Activated CD4-positive, alpha-beta T cell treated with anti-CD3 and anti-CD28 coated beads, Interleukin-2, amount 10 ng/mL, durations not matched to agents 7 days and 5 days (primary cell): Measurements from ENCODE around the gene SOAT1. TPM values are rescaled to one million over a fixed set of nuclear protein-coding genes. Genes with fewer than 3 reads are reported as not detected.
A peak's percentile ranks its signal among the peaks of the same experiment; 100 is the strongest.

Experiments
- CTCF ChIA-PET: fragments of 350-600 bp; sonication (Branson Sonifier 250); formaldehyde crosslinking; loops from one replicate; lab custom pipeline; 2021; ENCODE audit warnings: antibody characterized with exemption; lab: Charles Lee
- POLR2A ChIA-PET: fragments of 350-600 bp; sonication (Branson Sonifier 250); formaldehyde crosslinking; loops from one replicate; lab custom pipeline; 2021; ENCODE audit warnings: antibody characterized with exemption; lab: Charles Lee
- DNase-seq: peaks from one replicate; pipeline ENCODE4 v3.0.0-alpha.2; 2020
- H3K27ac Mint-ChIP-seq: one replicate; pipeline ENCODE4 v1.8.0; 2021; ENCODE audit warnings: mild to moderate bottlenecking, moderate library complexity, mixed read lengths
- H3K27me3 Mint-ChIP-seq: one replicate; pipeline ENCODE4 v1.8.0; 2021; ENCODE audit warnings: mixed read lengths
- H3K36me3 Mint-ChIP-seq: one replicate; pipeline ENCODE4 v1.8.0; 2021; ENCODE audit warnings: low read depth, mixed read lengths
- H3K4me1 Mint-ChIP-seq: one replicate; pipeline ENCODE4 v1.8.0; 2021; ENCODE audit warnings: mixed read lengths
- H3K4me3 Mint-ChIP-seq: one replicate; pipeline ENCODE4 v1.8.0; 2021; ENCODE audit warnings: mild to moderate bottlenecking, moderate library complexity, mixed read lengths
- H3K9me3 Mint-ChIP-seq: one replicate; pipeline ENCODE4 v1.8.0; 2021; ENCODE audit warnings: mixed read lengths
- total RNA-seq, 2 experiments: library from RNA; stranded (reverse); gene quantifications; one replicate each; pipeline ENCODE4 v1.2.3, GENCODE V29; 2021

SOAT1 gene
- total RNA-seq, 2 experiments from 2014 or later: 62.3 to 68.9 TPM

DNA sequence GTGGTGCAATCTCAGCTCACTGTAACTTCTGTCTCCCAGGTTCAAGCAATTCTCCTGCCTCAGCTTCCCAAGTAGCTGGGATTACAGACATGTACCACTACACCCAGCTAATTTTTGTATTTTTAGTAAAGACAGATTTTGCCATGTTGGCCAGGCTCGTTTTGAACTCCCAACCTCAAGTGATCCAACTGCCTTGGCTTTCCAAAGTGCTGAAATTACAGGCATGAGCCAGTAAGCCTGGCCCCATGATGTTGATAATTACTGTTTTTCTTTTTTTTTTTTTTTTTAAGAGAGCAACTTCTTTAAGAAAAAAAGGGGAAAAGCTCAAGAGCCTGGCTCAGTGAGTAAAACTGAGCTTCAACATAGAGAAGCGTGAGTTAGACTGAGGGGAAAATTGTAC lies 9.6 kb upstream of the SOAT1 start:
- H3K27ac Mint-ChIP-seq: no peak overlapping the region
- ChIA-PET POLR2A (no interaction called here), CTCF (interaction anchor here (0.9 kb wide), 1 partner anchor 33 kb away, joined by 3 read pairs; no protein-coding TSS in a partner anchor)
- no peak for DNase-seq
- no peaks in the 10 kb centered on the region for H3K4me1 Mint-ChIP-seq
- H3K27me3 Mint-ChIP-seq: no peaks in the 10 kb centered on the region
- H3K4me3 Mint-ChIP-seq: no peak overlapping the region
- H3K36me3 Mint-ChIP-seq: no peaks in the 10 kb centered on the region
- H3K9me3 Mint-ChIP-seq: peaks cover 7% of the 10 kb centered on the region

DNA sequence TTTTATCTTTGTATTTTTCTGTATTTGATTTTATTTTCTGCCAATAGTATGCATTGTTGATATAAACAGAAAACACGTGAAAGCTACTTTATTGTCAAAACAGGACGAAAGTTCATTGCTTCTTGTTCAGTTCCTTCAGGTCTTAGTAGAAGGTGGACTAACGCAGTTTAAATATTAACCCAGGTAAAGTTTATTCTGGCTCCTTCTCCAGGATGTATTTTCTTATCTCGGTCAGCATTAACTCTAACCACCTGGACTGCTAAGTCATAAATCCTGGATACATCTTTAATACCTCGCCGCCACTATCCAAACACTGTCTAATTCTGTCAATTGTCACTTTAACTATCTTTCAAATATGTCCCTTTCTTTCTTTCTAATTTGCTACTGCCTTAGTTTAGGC lies 5.7 kb upstream of the SOAT1 start:
- ChIA-PET CTCF (no interaction called here), POLR2A (no interaction called here)
- Mint-ChIP-seq H3K27ac (no peak overlapping the region), H3K4me1 (peaks cover 6% of the 10 kb centered on the region), H3K27me3 (no peaks in the 10 kb centered on the region), H3K9me3 (no peaks in the 10 kb centered on the region), H3K4me3 (no peak overlapping the region), H3K36me3 (no peaks in the 10 kb centered on the region)
- no peak for DNase-seq

DNA sequence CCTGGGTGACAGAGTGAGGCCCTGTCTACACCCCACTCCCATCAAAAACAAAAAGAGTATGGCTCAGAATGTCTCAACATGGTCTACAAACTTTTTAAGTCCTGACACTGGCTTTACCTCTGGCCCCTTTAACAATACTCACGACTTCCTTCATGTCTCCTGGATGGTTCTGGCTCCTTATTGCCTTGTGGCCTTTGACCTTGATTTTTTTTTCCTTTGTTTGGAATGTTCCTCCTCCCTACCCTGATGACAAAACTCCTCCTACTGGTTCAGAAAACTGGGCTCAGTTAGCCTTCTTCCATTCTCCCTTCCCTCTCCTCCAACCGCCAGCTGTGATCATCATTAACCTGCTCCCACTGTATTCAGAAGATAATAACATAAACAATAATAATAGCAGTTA lies 4.6 kb upstream of the SOAT1 start:
- Mint-ChIP-seq H3K9me3 (no peaks in the 10 kb centered on the region), H3K27ac (no peak overlapping the region), H3K4me3 (no peak overlapping the region), H3K36me3 (no peaks in the 10 kb centered on the region), H3K4me1 (peaks cover 12% of the 10 kb centered on the region), H3K27me3 (no peaks in the 10 kb centered on the region)
- ChIA-PET POLR2A (interaction anchor here (0.7 kb wide), 1 partner anchor 50 kb away, joined by 8 read pairs; no protein-coding TSS in a partner anchor), CTCF (interaction anchor here (0.6 to 0.7 kb wide), 2 partner anchors 10 to 37 kb away, joined by 3 read pairs; no protein-coding TSS in a partner anchor)
- no peak for DNase-seq

DNA sequence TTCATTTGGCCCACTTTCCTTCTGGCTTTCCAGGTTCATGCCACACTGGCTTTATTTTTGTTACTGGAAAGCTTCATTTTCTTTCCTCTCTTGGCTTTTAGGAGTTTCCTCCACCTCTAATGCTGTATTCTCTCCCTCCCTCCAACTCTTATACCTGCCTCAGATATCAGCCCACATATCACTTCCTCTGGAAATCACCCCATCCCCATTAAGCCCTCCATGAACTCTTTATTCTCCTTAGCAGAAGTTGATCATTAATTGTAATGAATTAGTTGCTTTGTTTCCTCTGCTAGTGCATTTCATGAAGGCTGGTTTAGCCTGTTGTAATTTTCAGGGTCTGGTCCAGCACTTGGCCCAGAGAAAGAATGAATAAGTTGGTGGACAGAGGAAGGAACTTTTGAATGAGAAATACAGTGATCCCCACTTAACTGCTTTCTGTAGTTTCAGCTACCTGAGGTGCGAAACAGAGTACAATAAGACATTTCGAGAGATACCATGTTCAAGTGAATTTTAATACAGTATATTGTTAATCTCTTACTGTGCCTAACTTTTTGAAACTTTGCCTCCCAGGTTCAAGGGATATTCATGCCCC lies 1.7 kb downstream of the SOAT1 start:
- H3K36me3 Mint-ChIP-seq: peaks cover 27% of the 10 kb centered on the region
- no peaks in the 10 kb centered on the region for H3K27me3 Mint-ChIP-seq
- H3K4me3 Mint-ChIP-seq: peak overlapping the region; percentile 92
- no peak for DNase-seq
- no peaks in the 10 kb centered on the region for H3K9me3 Mint-ChIP-seq
- ChIA-PET POLR2A (interaction anchor here (0.5 to 0.6 kb wide), 2 partner anchors 13 to 266 kb away, joined by 3 to 9 read pairs; no protein-coding TSS in a partner anchor), CTCF (no interaction called here)
- H3K4me1 Mint-ChIP-seq: peaks cover 59% of the 10 kb centered on the region
- H3K27ac Mint-ChIP-seq: peak overlapping the region; percentile 96

DNA sequence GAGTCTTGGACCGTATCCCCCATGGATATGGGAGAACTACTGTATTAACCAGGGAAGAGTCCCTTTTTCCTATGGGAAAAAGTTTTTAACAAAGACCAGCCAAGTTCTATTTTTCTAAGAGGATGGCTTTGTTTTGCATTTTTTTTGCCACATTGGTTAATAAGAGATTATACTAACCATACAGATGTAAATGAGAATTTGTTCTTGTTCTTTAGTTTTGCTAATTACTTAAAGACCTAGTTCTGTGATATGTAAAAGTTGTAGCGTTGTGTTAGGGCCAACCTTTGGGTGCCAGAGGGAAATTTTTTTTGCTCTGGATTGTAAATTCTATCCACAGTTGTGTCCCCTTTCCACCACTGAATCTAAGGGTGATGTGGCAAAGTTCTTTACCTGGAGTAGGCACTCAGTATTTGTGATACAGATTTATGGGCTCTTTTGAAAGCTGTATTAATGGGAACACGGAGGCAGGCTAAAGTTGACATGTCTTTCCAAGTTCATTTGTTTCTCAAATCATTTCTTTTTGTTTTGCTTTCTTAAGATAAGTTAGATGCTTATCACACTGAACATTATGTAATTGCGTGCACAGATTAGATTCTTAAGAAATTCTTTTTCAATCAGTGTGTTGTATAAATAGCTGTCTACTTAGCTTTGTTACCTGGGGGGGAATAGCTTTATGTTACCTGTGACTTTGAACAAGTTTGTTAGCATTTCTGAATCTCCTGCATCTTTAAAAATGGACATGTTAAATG lies 2.9 kb downstream of the SOAT1 start:
- H3K36me3 Mint-ChIP-seq: peaks cover 30% of the 10 kb centered on the region
- no peaks in the 10 kb centered on the region for H3K9me3 Mint-ChIP-seq
- H3K27me3 Mint-ChIP-seq: no peaks in the 10 kb centered on the region
- H3K27ac Mint-ChIP-seq: peak overlapping the region; percentile 79
- ChIA-PET CTCF (interaction anchor here (1.1 to 1.3 kb wide), 2 partner anchors 9 to 69 kb away, joined by 3 read pairs; partner anchors contain the start of gene AXDND1), POLR2A (no interaction called here)
- H3K4me1 Mint-ChIP-seq: peaks cover 67% of the 10 kb centered on the region
- no peak for DNase-seq
- H3K4me3 Mint-ChIP-seq: peak overlapping the region; percentile 42

DNA sequence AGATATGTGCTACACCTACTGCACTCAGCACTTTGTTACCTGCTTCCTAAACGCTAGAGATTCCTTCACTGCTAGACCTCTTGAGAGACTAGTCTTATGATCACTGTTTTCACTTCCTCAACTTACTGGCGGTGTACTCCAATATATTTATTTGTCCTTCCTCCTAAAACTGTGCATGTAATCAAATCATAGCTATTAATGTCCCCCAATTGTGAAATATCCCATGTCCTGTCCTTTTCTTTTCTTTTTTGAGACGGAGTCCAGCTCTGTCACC lies 3.4 kb downstream of the SOAT1 start:
- Mint-ChIP-seq H3K27ac (peak overlapping the region; percentile 79), H3K4me1 (peaks cover 72% of the 10 kb centered on the region), H3K9me3 (no peaks in the 10 kb centered on the region), H3K36me3 (peaks cover 30% of the 10 kb centered on the region), H3K4me3 (peak overlapping the region; percentile 25), H3K27me3 (no peaks in the 10 kb centered on the region)
- POLR2A ChIA-PET: no interaction called here
- CTCF ChIA-PET: interaction anchor here (1.1 to 1.3 kb wide), 2 partner anchors 9 to 68 kb away, joined by 3 read pairs; partner anchors contain the start of gene AXDND1
- DNase-seq: no peak

DNA sequence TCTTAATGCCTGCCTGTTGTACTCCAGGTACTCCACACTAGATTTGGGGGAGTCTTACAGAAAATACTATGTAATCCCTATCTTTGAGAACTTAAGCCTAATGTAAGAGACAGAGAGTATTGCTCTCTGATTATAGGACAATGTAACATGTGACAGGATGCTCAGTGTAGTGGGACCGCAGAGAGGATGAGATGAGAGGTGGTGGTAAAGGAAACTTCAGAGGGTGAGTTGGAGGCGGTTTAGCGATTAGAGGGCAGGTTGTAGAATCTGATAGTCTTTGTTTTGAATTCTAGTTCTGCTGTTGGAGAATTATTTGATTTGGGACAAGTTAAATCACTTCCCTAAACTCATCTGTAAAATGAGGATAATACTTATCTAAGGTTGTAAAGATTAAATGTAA lies 5.4 kb downstream of the SOAT1 start:
- Mint-ChIP-seq H3K27ac (peak overlapping the region; percentile 81), H3K27me3 (no peaks in the 10 kb centered on the region), H3K4me1 (peaks cover 71% of the 10 kb centered on the region), H3K4me3 (peak overlapping the region; percentile 6), H3K9me3 (no peaks in the 10 kb centered on the region), H3K36me3 (peaks cover 47% of the 10 kb centered on the region)
- CTCF ChIA-PET: interaction anchor here (0.6 kb wide), 1 partner anchor 10 kb away, joined by 3 read pairs; no protein-coding TSS in a partner anchor
- DNase-seq: peak; percentile 71
- POLR2A ChIA-PET: no interaction called here

DNA sequence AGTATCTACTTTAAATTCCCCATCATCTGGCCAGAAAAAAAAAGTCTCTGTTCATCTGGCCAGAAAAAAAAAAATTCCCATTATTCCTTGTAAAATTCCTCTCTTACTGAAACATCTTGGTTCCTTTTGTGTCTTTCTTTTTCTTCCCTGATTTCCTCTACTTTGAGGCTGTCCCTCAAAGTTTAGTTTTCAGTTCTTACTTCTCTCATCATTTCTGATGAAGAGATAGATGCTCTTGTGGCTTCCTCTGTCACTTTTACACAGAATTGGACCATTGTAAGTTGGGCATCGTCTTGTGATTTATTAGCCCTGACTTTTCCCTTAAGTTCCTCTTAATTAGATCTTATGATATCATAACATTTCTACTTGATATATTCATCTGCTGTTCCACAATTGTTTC lies 6.5 kb downstream of the SOAT1 start:
- H3K9me3 Mint-ChIP-seq: no peaks in the 10 kb centered on the region
- H3K4me3 Mint-ChIP-seq: peak overlapping the region; percentile 18
- H3K36me3 Mint-ChIP-seq: peaks cover 52% of the 10 kb centered on the region
- peaks cover 71% of the 10 kb centered on the region for H3K4me1 Mint-ChIP-seq
- ChIA-PET CTCF (no interaction called here), POLR2A (no interaction called here)
- H3K27me3 Mint-ChIP-seq: no peaks in the 10 kb centered on the region
- peak overlapping the region; percentile 63 for H3K27ac Mint-ChIP-seq
- DNase-seq: no peak

DNA sequence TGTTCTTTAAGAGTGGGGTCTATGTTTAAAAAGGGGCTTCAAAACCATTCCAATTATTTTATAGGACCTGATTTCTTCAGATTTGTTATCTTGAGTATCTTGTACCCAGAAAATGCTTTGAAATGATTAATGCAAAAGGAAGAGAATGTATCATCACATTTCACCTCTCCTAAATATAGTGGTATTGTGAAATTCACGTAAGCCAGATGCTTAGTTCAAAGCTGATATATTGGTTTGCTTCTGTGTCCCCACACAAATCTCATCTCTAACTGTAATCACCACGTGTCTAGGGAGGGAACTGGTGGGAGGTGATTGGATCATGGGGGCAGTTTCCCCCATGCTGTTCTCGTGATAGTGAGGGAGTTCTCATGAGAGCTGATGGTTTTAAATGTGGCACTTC lies 8.5 kb downstream of the SOAT1 start:
- ChIA-PET CTCF (interaction anchor here (1.7 kb wide), 1 partner anchor 9 kb away, joined by 4 read pairs; no protein-coding TSS in a partner anchor), POLR2A (no interaction called here)
- no peak for DNase-seq
- Mint-ChIP-seq H3K4me3 (no peak overlapping the region), H3K4me1 (peaks cover 61% of the 10 kb centered on the region), H3K36me3 (peaks cover 55% of the 10 kb centered on the region), H3K27ac (no peak overlapping the region), H3K27me3 (no peaks in the 10 kb centered on the region), H3K9me3 (no peaks in the 10 kb centered on the region)

DNA sequence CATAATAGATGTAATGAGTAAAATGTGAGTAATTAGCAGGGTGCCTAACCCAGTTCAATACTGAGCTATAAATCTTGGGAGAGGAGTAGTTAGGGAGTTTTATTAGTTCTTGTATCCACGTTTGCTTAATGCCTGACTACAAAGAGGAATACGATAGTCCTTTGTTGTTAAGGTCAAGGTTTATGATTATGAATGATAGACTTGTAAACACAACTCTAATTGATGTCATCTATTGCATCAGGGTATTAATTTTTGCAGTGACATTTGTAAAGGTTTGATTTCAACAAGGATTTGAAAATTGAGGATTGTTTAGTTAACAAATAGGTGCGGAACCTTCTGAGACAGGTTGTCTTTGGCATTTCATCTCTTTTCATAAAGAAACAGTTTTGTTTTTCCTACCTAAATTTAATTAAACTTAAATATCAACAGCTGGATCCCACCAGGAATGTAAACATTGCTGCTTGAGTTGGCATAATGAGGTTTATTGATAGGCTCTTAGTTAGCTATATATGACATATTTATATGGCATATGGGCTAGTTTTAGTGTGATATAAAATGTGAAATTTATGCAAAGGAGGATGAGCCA lies 9.7 kb downstream of the SOAT1 start:
- peaks cover 52% of the 10 kb centered on the region for H3K4me1 Mint-ChIP-seq
- POLR2A ChIA-PET: no interaction called here
- no peak for DNase-seq
- H3K4me3 Mint-ChIP-seq: no peak overlapping the region
- no peaks in the 10 kb centered on the region for H3K27me3 Mint-ChIP-seq
- CTCF ChIA-PET: interaction anchor here (0.6 to 1.7 kb wide), 2 partner anchors 10 to 55 kb away, joined by 4 read pairs; no protein-coding TSS in a partner anchor
- no peaks in the 10 kb centered on the region for H3K9me3 Mint-ChIP-seq
- H3K36me3 Mint-ChIP-seq: peaks cover 57% of the 10 kb centered on the region
- no peak overlapping the region for H3K27ac Mint-ChIP-seq

DNA sequence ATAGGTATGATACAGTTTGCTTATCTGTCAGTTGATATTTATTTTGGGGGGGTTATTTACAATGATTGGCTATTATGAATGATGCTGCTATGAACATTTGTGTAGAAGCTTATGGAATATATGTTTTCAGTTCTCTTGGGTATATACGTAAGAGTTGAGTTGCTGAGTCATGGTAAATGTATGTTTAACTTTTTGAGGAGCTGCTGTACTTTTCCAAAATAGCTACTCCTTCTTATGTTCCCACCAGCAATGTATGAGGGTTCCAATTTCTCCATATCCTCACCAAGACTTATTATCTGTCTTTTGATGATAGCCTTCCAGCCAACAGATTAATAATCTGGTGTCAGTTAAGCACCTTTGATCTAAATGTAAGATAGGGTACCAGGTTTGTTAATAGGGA lies 11.9 kb downstream of the SOAT1 start:
- H3K9me3 Mint-ChIP-seq: no peaks in the 10 kb centered on the region
- no peak for DNase-seq
- peaks cover 57% of the 10 kb centered on the region for H3K36me3 Mint-ChIP-seq
- peaks cover 32% of the 10 kb centered on the region for H3K4me1 Mint-ChIP-seq
- no peak overlapping the region for H3K4me3 Mint-ChIP-seq
- H3K27ac Mint-ChIP-seq: no peak overlapping the region
- no peaks in the 10 kb centered on the region for H3K27me3 Mint-ChIP-seq
- CTCF ChIA-PET: interaction anchor here (1.2 kb wide), 1 partner anchor 9 kb away, joined by 3 read pairs; no protein-coding TSS in a partner anchor
- POLR2A ChIA-PET: no interaction called here

DNA sequence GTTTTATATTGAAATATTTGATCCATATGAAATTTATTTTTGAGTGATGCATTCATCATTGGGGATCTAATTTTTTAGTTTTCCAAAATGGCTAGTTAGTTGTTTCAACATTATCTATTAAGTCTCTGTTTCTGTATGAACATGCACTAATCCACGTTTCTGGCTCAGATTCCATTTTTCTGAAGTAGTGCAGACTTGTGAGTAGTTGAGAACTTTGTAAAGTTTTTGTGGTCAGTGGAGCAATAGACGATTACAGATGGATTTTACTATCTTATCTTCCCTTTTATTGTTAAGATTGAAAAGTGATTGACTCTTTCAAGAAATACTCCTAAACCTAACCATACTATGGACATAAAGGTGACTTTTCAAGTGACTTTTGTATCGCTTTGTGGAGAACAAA lies 16.7 kb downstream of the SOAT1 start:
- DNase-seq: no peak
- Mint-ChIP-seq H3K27me3 (no peaks in the 10 kb centered on the region), H3K4me3 (no peak overlapping the region), H3K36me3 (peaks cover 50% of the 10 kb centered on the region), H3K4me1 (peaks cover 8% of the 10 kb centered on the region), H3K9me3 (no peaks in the 10 kb centered on the region), H3K27ac (no peak overlapping the region)
- POLR2A ChIA-PET: interaction anchor here (0.6 kb wide), 1 partner anchor 439 kb away, joined by 7 read pairs; no protein-coding TSS in a partner anchor
- CTCF ChIA-PET: no interaction called here

DNA sequence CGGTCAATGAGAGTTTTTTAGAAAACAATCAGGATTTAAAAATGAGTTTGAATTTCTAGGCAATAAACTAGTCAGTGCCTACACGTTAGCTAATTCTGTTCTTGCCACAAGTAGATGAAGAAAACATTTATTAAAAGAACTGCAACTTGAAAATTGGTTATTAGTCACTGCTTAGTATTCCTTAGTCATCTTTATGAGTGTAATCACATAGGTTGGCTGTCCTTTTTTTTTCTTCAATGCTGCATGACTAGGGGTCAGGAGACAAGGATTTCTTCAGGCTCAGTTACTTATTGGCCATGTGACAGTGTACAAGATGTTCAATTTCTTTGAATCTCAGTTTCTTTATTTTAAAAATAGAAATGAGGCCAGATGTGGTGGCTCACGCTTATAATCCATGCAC lies 17.1 kb downstream of the SOAT1 start:
- peaks cover 45% of the 10 kb centered on the region for H3K36me3 Mint-ChIP-seq
- no peak overlapping the region for H3K4me3 Mint-ChIP-seq
- no peaks in the 10 kb centered on the region for H3K9me3 Mint-ChIP-seq
- no peaks in the 10 kb centered on the region for H3K27me3 Mint-ChIP-seq
- no peak overlapping the region for H3K27ac Mint-ChIP-seq
- ChIA-PET CTCF (no interaction called here), POLR2A (interaction anchor here (0.6 kb wide), 1 partner anchor 439 kb away, joined by 7 read pairs; no protein-coding TSS in a partner anchor)
- DNase-seq: no peak
- peaks cover 7% of the 10 kb centered on the region for H3K4me1 Mint-ChIP-seq
